A549 (cell line): ENCODE results near the gene USP13. TPM values are rescaled to one million over a fixed set of nuclear protein-coding genes. Genes with fewer than 3 reads are reported as not detected.

Experiments
- ATAC-seq, 2 experiments: fragments of 200-7000 bp in 1 of 2; fragments of >200 bp in 1 of 2; cut with Nextera tagmentation in 1 of 2; cut with Tn5 transposase in 1 of 2; 3 replicates each; pipeline versions ENCODE4 v1.8.0 to v1.9.1; 2018 to 2020; ENCODE audit warnings: mild to moderate bottlenecking in 1 of 2, moderate library complexity in 1 of 2
- CTCF ChIA-PET: fragments of 300-600 bp; sonication (Branson Sonifier 250); formaldehyde crosslinking; extraction: SDS; loops from one replicate; lab custom pipeline; 2021; ENCODE audit warnings: antibody characterized with exemption, inconsistent platforms; lab: Yijun Ruan, JAX
- POLR2A ChIA-PET: fragments of 350-600 bp; formaldehyde crosslinking; extraction: SDS; loops from one replicate; lab custom pipeline; 2021; ENCODE audit warnings: antibody characterized with exemption, inconsistent platforms; lab: Yijun Ruan, JAX
- DNase-seq, 2 experiments: peaks; one replicate each; pipeline versions ENCODE4 v3.0.0 to v3.0.0-alpha.2; 2011 to 2016; ENCODE audit warnings: low read depth in 1 of 2, low spot score in 1 of 2
- FAIRE-seq: peaks from 2 replicates; lab custom pipeline; 2011; peaks lifted over from hg19 to GRCh38; lab: Jason Lieb, UNC
- H3K27ac ChIP-seq, 2 experiments: fragments of >200 bp; sonication (Bioruptor Twin); formaldehyde crosslinking; 3 replicates each; pipeline ENCODE4 v1.5.1; 2016 to 2017
- H3K4me1 ChIP-seq: fragments of >200 bp; sonication (Bioruptor Twin); formaldehyde crosslinking; 3 replicates; pipeline ENCODE4 v1.6.1; 2016
- H3K4me2 ChIP-seq: fragments of >200 bp; sonication (Bioruptor Twin); formaldehyde crosslinking; 3 replicates; pipeline ENCODE4 v1.6.1; 2016
- H3K4me3 ChIP-seq: fragments of >200 bp; sonication (Bioruptor Twin); formaldehyde crosslinking; 3 replicates; pipeline ENCODE4 v1.5.1; 2016
- H3K9me3 ChIP-seq: fragments of >200 bp; sonication (Bioruptor Twin); formaldehyde crosslinking; 3 replicates; pipeline ENCODE4 v1.6.1; 2016
- BHLHE40 ChIP-seq: IDR thresholded peaks from 2 replicates; pipeline ENCODE4 v1.6.1; 2012; ENCODE audit warnings: low read depth, low read length, inconsistent platforms
- CBX2 ChIP-seq: fragments of 200-600 bp; sonication (generic); IDR thresholded peaks from 2 replicates; pipeline ENCODE4 v1.6.1; 2016; ENCODE audit warnings: low read depth, mild to moderate bottlenecking, borderline replicate concordance
- CBX8 ChIP-seq: fragments of 200-600 bp; sonication (generic); IDR thresholded peaks from 2 replicates; pipeline ENCODE4 v1.6.1; 2016
- CEBPB ChIP-seq, 2 experiments: fragments of >200 bp in 1 of 2; sonication (Bioruptor Twin) in 1 of 2; formaldehyde crosslinking in 1 of 2; IDR thresholded peaks; 2 replicates each; pipeline ENCODE4 v1.6.1; 2012 to 2016
- EHF ChIP-seq: fragments of 250-450 bp; sonication (Bioruptor Pico); IDR thresholded peaks from 2 replicates; pipeline ENCODE4 v1.5.0; 2020; ENCODE audit warnings: mild to moderate bottlenecking
- EP300 ChIP-seq, 2 experiments: fragments of >200 bp; sonication (Bioruptor Twin); formaldehyde crosslinking; IDR thresholded peaks; 2 replicates in 1 of 2; 3 replicates in 1 of 2; pipeline ENCODE4 v1.6.1; 2016 to 2017
- ESRRA ChIP-seq: fragments of 150-350 bp; IDR thresholded peaks from 2 replicates; pipeline ENCODE4 v1.6.1; 2014; ENCODE audit warnings: mild to moderate bottlenecking, low read length, borderline replicate concordance
- FOXS1 ChIP-seq: fragments of 250-450 bp; sonication (Bioruptor Pico); IDR thresholded peaks from 2 replicates; pipeline ENCODE4 v1.5.0; 2020; ENCODE audit warnings: mild to moderate bottlenecking, moderate library complexity
- GATA3 ChIP-seq: IDR thresholded peaks from 2 replicates; pipeline ENCODE4 v1.6.1; 2012; ENCODE audit warnings: borderline replicate concordance
- HOXB13 ChIP-seq: fragments of 250-450 bp; sonication (Bioruptor Pico); IDR thresholded peaks from 2 replicates; pipeline ENCODE4 v1.5.0; 2020; ENCODE audit warnings: low read depth, mild to moderate bottlenecking, moderate library complexity
- JUN ChIP-seq, 2 experiments: fragments of >200 bp; sonication (Bioruptor Twin); formaldehyde crosslinking; IDR thresholded peaks; 2 replicates in 1 of 2; 3 replicates in 1 of 2; pipeline ENCODE4 v1.6.1; 2016 to 2017
- NPAS2 ChIP-seq: fragments of 250-450 bp; sonication (Bioruptor Pico); IDR thresholded peaks from 2 replicates; pipeline ENCODE4 v1.8.0; 2022; ENCODE audit warnings: mild to moderate bottlenecking, moderate library complexity, borderline replicate concordance
- NR3C1 ChIP-seq: fragments of >200 bp; sonication (Bioruptor Twin); formaldehyde crosslinking; IDR thresholded peaks from 3 replicates; pipeline ENCODE4 v1.6.1; 2017
- POLR2AphosphoS2 ChIP-seq: conservative IDR thresholded peaks from 2 replicates; pipeline ENCODE4 v1.6.1; 2012; ENCODE audit warnings: low read length, improper control_type of control experiment, inconsistent platforms
- RARB ChIP-seq: fragments of 250-450 bp; sonication (Bioruptor Pico); IDR thresholded peaks from 2 replicates; pipeline ENCODE4 v1.8.0; 2021; ENCODE audit warnings: mild to moderate bottlenecking, moderate library complexity
- RCOR1 ChIP-seq: fragments of 150-350 bp; IDR thresholded peaks from 2 replicates; pipeline ENCODE4 v1.6.1; 2014; ENCODE audit warnings: antibody characterized with exemption, low read length, low read depth
- RFX5 ChIP-seq: fragments of 450-650 bp; IDR thresholded peaks from 2 replicates; pipeline ENCODE4 v1.7.1; 2014; ENCODE audit warnings: antibody characterized with exemption, mild to moderate bottlenecking, moderate library complexity
- ZSCAN20 ChIP-seq: fragments of 250-450 bp; sonication (Bioruptor Pico); IDR thresholded peaks from 2 replicates; pipeline ENCODE4 v1.8.0; 2022; ENCODE audit warnings: mild to moderate bottlenecking, moderate library complexity
- WGBS: methylation state at CpG from one replicate; pipeline ENCODE4 v1.1.6; 2017; ENCODE audit errors: missing lambda C conversion rate; 5-methylcytosine and 5-hydroxymethylcytosine counted together
- polyA plus RNA-seq, 4 experiments: library from polyadenylated mRNA; depleted of rRNA in 3 of 4; stranded (reverse); fragments of >200 nt; fragmentation: RNase III in 1 of 4; extraction: RNeasy Plus Mini Kit Qiagen cat#74134 plus additional on column Dnase treatment in 1 of 4; gene quantifications; 2 replicates in 3 of 4; 3 replicates in 1 of 4; pipeline ENCODE4 v1.2.3, GENCODE V29; 2011 to 2017
- TF ChIP-seq, protein P1 (sequence below): IDR thresholded peaks from 2 replicates; pipeline ENCODE4 v1.6.1; 2012
- TF ChIP-seq, protein P2 (sequence below): fragments of 200-600 bp; sonication (generic); IDR thresholded peaks from 2 replicates; pipeline ENCODE4 v1.6.1; 2016; ENCODE audit warnings: antibody characterized with exemption, mild to moderate bottlenecking, moderate library complexity
- TF ChIP-seq, protein P3 (sequence below): fragments of 450-650 bp; IDR thresholded peaks from 2 replicates; pipeline ENCODE4 v1.6.1; 2014; ENCODE audit warnings: antibody characterized with exemption

USP13 gene
- polyA plus RNA-seq, 2 of the 4 experiments (the other 2 are of a cell fraction): 7.5 to 10.2 TPM

DNA sequence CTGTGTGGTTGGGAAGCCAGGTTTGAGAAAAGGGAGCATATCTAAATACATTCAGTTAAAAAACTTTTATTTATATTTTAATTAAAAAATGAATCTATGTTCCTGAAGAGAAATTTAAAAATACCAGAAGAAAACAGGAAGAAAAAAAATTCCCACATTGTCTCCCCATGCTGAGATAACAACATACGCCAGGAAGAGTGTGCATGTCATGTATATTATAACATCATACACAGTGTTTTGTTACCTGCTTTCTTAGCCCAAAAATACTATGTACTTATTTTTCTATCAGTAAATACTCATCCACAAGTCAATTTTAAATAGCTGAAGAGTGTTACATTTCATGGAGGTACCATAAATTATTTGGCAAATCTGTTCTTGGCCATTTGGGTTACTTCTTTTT lies 18.5 kb downstream of the USP13 start:
- Histone ChIP-seq H3K9me3 (no peaks in the 10 kb centered on the region), H3K27ac (no peak overlapping the region), H3K4me3 (no peak overlapping the region), H3K4me2 (no peak overlapping the region), H3K4me1 (peaks cover 4% of the 10 kb centered on the region; the same call in 1 of the 3 replicates)
- ATAC-seq (no peak), DNase-seq (no peak), FAIRE-seq (no peak)
- ChIA-PET POLR2A (no interaction called here), CTCF (no interaction called here)
- no peak for TF ChIP-seq POLR2AphosphoS2
- 86% methylated on average over 1 of the region's 1 CpG for WGBS

DNA sequence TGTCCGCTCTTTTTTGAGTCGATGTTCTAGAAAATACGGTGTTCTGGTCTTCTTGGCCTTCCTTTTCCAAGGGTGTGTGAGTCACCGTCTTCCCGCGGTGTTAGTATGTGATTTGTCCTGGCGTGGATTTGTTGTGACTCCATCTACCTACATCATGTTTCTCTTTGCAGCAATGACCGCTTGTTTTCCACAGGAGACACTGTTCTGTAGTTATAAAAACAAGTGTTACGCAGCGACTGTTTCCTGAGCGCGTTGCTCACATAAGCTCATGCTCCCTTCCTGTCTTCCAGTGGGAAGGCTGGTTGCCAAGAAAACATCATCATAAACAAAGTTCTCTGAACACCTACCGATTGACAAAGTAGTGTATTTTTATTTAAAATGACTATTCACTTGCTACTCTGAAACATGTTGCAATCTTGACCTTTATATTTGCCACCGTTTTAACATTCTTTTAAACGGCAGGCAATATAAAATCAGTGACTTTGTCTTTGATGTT lies 19.0 kb downstream of the USP13 start:
- no peak overlapping the region for H3K4me3 ChIP-seq
- FAIRE-seq (no peak), DNase-seq (no peak), ATAC-seq (no peak)
- no peak overlapping the region for H3K4me2 ChIP-seq
- no peaks in the 10 kb centered on the region for H3K9me3 ChIP-seq
- ChIA-PET POLR2A (no interaction called here), CTCF (no interaction called here)
- peaks cover 4% of the 10 kb centered on the region; the same call in 1 of the 3 replicates for H3K4me1 ChIP-seq
- TF ChIP-seq CEBPB (IDR thresholded peaks at IDR 0.05) (no peak), NR3C1 (no peak), ESRRA (no peak), RARB (CRISPR knock-in tag) (no peak), JUN (IDR thresholded peaks at IDR 0.05) (no peak), ZSCAN20 (CRISPR knock-in tag) (no peak), BHLHE40 (no peak), GATA3 (no peak), RCOR1 (no peak), CBX8 (no peak), CBX2 (no peak)
- TF ChIP-seq, protein P1, sequence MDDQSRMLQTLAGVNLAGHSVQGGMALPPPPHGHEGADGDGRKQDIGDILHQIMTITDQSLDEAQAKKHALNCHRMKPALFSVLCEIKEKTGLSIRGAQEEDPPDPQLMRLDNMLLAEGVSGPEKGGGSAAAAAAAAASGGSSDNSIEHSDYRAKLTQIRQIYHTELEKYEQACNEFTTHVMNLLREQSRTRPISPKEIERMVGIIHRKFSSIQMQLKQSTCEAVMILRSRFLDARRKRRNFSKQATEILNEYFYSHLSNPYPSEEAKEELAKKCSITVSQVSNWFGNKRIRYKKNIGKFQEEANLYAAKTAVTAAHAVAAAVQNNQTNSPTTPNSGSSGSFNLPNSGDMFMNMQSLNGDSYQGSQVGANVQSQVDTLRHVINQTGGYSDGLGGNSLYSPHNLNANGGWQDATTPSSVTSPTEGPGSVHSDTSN: no peak
- TF ChIP-seq, protein P2, sequence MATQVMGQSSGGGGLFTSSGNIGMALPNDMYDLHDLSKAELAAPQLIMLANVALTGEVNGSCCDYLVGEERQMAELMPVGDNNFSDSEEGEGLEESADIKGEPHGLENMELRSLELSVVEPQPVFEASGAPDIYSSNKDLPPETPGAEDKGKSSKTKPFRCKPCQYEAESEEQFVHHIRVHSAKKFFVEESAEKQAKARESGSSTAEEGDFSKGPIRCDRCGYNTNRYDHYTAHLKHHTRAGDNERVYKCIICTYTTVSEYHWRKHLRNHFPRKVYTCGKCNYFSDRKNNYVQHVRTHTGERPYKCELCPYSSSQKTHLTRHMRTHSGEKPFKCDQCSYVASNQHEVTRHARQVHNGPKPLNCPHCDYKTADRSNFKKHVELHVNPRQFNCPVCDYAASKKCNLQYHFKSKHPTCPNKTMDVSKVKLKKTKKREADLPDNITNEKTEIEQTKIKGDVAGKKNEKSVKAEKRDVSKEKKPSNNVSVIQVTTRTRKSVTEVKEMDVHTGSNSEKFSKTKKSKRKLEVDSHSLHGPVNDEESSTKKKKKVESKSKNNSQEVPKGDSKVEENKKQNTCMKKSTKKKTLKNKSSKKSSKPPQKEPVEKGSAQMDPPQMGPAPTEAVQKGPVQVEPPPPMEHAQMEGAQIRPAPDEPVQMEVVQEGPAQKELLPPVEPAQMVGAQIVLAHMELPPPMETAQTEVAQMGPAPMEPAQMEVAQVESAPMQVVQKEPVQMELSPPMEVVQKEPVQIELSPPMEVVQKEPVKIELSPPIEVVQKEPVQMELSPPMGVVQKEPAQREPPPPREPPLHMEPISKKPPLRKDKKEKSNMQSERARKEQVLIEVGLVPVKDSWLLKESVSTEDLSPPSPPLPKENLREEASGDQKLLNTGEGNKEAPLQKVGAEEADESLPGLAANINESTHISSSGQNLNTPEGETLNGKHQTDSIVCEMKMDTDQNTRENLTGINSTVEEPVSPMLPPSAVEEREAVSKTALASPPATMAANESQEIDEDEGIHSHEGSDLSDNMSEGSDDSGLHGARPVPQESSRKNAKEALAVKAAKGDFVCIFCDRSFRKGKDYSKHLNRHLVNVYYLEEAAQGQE: no peak
- TF ChIP-seq, protein P3, sequence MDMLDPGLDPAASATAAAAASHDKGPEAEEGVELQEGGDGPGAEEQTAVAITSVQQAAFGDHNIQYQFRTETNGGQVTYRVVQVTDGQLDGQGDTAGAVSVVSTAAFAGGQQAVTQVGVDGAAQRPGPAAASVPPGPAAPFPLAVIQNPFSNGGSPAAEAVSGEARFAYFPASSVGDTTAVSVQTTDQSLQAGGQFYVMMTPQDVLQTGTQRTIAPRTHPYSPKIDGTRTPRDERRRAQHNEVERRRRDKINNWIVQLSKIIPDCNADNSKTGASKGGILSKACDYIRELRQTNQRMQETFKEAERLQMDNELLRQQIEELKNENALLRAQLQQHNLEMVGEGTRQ: no peak
- WGBS: 78% methylated on average over 15 of the region's 15 CpGs
- no peak overlapping the region for H3K27ac ChIP-seq

DNA sequence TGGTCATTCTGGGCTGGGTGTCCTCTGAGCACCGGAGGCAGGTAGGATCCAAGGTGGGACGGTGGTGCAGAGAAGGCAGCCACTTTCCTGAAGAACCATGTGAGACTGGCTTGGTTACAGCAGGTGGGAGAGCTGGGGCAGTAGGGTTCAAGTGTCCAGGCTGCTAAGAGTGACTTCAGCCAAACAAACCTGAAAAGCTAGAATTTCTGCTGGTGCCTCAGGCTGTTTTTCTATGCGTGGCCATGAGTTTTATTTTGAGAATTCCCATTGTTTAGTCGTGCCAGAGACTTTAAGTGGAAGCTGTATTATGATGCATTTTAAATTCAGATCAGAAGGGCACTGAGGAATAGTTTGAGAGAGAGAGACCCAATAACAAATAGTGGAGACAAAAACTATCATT lies 20.1 kb downstream of the USP13 start:
- Histone ChIP-seq H3K27ac (no peak overlapping the region), H3K4me2 (no peak overlapping the region), H3K4me1 (peaks cover 4% of the 10 kb centered on the region; the same call in 1 of the 3 replicates), H3K9me3 (no peaks in the 10 kb centered on the region), H3K4me3 (no peak overlapping the region)
- CTCF ChIA-PET: no interaction called here
- FAIRE-seq (no peak), ATAC-seq (no peak), DNase-seq (no peak)
- no peak for TF ChIP-seq EHF (CRISPR knock-in tag)
- TF ChIP-seq NPAS2: no peak
- no peak for TF ChIP-seq EP300 (IDR thresholded peaks at IDR 0.05)
- no peak for TF ChIP-seq FOXS1 (CRISPR knock-in tag)
- TF ChIP-seq RFX5: no peak
- no peak for TF ChIP-seq HOXB13 (CRISPR knock-in tag)
- WGBS: 65% methylated on average over 3 of the region's 4 CpGs
- POLR2A ChIA-PET: no interaction called here
